OCI-LY1 (cell line): Measurements from ENCODE around the gene DBR1.

Experiments used
- CTCF ChIP-seq: fragments of 200-600 bp; sonication (generic), shearing (Covaris generic); IDR thresholded peaks from 2 replicates; pipeline ENCODE4 v1.5.1; 2017; ENCODE audit warnings: mild to moderate bottlenecking, antibody characterized with exemption, low read length, moderate library complexity, mixed read lengths
- EZH2 ChIP-seq: fragments of 200-600 bp; sonication (generic), shearing (Covaris generic); IDR thresholded peaks from 2 replicates; pipeline ENCODE4 v1.8.0; 2017; ENCODE audit warnings: borderline replicate concordance, mixed run types, mild to moderate bottlenecking, antibody characterized with exemption, low read length, moderate library complexity, mixed read lengths

GRCh38 chr3:138222131-138222941 lies 47.6 kb upstream of the DBR1 start:
- TF ChIP-seq CTCF (no peak), EZH2 (no peak)
